Gastroesophageal sphincter (tissue), 3 donors: ENCODE data around the gene TSPAN11.

ENCODE experiments used
- EP300 ChIP-seq: sonication (generic); formaldehyde crosslinking; IDR thresholded peaks from one replicate; pipeline ENCODE4 v1.6.1; 2017; ENCODE audit warnings: antibody characterized with exemption, mild to moderate bottlenecking
- POLR2A ChIP-seq, 2 donors: fragments of 450-650 bp; IDR thresholded peaks; one replicate each; pipeline ENCODE4 v1.6.1; 2017; ENCODE audit warnings: antibody characterized with exemption in 2 of 2, mild to moderate bottlenecking in 2 of 2, moderate library complexity in 1 of 2
- POLR2AphosphoS5 ChIP-seq: sonication (generic); formaldehyde crosslinking; IDR thresholded peaks from one replicate; pipeline ENCODE4 v1.6.1; 2017; ENCODE audit warnings: antibody characterized with exemption
- TF ChIP-seq, protein P1 (sequence below), 4 experiments: fragments of 200-600 bp in 2 of 4; fragments of 450-650 bp in 2 of 4; sonication (generic) in 1 of 4; IDR thresholded peaks; one replicate each; pipeline ENCODE4 v1.5.1; 2017 to 2019; ENCODE audit warnings: antibody characterized with exemption in 4 of 4, mild to moderate bottlenecking in 2 of 4, moderate library complexity in 2 of 4

GRCh38 chr12:30936036-30936435 is 9.5 kb downstream of the TSPAN11 start:
- TF ChIP-seq, protein P1, sequence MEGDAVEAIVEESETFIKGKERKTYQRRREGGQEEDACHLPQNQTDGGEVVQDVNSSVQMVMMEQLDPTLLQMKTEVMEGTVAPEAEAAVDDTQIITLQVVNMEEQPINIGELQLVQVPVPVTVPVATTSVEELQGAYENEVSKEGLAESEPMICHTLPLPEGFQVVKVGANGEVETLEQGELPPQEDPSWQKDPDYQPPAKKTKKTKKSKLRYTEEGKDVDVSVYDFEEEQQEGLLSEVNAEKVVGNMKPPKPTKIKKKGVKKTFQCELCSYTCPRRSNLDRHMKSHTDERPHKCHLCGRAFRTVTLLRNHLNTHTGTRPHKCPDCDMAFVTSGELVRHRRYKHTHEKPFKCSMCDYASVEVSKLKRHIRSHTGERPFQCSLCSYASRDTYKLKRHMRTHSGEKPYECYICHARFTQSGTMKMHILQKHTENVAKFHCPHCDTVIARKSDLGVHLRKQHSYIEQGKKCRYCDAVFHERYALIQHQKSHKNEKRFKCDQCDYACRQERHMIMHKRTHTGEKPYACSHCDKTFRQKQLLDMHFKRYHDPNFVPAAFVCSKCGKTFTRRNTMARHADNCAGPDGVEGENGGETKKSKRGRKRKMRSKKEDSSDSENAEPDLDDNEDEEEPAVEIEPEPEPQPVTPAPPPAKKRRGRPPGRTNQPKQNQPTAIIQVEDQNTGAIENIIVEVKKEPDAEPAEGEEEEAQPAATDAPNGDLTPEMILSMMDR (IDR thresholded peaks at IDR 0.05), result no peak
- TF ChIP-seq POLR2A (IDR thresholded peaks at IDR 0.05) (no peak), POLR2AphosphoS5 (no peak), EP300 (no peak)
